ENCODE measurements around the gene RAB27B. TPM values are rescaled to one million over a fixed set of nuclear protein-coding genes. Genes with fewer than 3 reads are reported as not detected.

Gene RAB27B
- total RNA-seq, 1 donor = 38.0 TPM

DNA sequence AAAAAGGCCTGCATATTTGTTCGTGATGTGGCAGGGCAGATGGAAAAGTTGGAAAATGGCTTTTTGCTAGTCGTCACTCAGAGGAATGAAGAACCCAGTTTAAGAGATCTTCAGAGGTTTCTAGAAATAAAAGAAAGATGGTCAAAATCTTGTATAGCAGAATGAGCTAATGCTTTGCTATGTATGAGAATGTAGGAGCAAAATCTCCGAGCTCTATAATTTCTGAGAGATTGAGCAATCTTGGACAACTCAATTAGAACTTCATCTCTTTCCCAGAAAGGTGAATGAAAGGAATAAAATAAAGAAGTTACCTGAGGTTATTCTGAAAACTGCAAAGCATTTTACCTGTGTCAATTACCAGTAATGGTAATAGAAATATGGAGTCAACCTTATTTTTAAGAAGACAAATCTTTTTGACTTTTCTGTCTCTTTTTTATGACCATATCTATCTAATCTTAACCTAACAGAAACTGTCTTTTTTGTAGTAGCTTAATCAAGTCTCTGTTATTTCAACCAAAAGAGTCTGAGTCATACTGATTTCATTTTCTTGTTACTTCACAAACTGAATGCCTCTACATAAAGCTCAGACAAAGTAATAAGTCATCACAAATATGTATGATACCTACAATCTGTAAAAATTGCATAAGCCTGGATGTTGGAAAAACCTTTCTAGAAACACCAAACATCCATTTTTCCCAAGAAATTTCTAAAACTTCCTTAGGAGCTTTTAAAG lies 98.5 kb downstream of the RAB27B start:
- TF ChIP-seq CTCF (IDR thresholded peaks at IDR 0.05; ENCODE audit: insufficient read depth, low read length) = no peak
- DNase-seq (ENCODE audit: low read depth) = peak; percentile 64
- H3K4me3 ChIP-seq (ENCODE audit: low read depth, low read length) = no peak overlapping the region

GRCh38 chr18:54928236-54928635 lies 100.0 kb downstream of the RAB27B start:
- no peak for TF ChIP-seq CTCF (IDR thresholded peaks at IDR 0.05; ENCODE audit: insufficient read depth, low read length)
- DNase-seq (ENCODE audit: low read depth) = peak; percentile 12

GRCh38 chr18:54931152-54931551 lies 102.9 kb downstream of the RAB27B start:
- DNase-seq (ENCODE audit: low read depth) = no peak
- no peak for TF ChIP-seq CTCF (IDR thresholded peaks at IDR 0.05; ENCODE audit: insufficient read depth, low read length)

More at GRCh38 chr18:54928236-54928635, 100.0 kb downstream of the RAB27B start:
- no peak overlapping the region for H3K4me3 ChIP-seq (ENCODE audit: low read depth, low read length)

DNA sequence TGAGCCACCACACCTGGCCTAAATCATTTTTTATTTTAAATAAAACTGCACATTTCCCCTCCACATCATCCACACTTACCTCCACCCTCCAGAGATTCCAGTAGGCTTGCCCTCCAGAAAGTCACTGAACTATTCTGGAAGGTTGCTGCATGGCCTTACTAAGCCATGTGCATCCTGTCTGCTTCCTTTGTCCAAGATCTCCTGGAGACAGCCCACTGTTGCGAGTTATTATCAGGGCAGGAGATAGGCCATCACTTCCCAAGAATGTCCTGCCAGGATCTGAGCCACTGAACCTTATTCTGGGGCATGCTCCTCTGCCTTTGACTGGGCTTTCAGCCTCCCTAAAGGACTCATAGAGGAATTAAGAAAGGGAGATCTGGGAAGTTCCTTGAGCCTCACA lies 104.2 kb downstream of the RAB27B start:
- DNase-seq (ENCODE audit: low read depth) = no peak
- no peak for TF ChIP-seq CTCF (IDR thresholded peaks at IDR 0.05; ENCODE audit: insufficient read depth, low read length)
- no peak overlapping the region for H3K4me3 ChIP-seq (ENCODE audit: low read depth, low read length)

More at GRCh38 chr18:54931152-54931551, 102.9 kb downstream of the RAB27B start:
- H3K4me3 ChIP-seq (ENCODE audit: low read depth, low read length) = no peak overlapping the region

DNA sequence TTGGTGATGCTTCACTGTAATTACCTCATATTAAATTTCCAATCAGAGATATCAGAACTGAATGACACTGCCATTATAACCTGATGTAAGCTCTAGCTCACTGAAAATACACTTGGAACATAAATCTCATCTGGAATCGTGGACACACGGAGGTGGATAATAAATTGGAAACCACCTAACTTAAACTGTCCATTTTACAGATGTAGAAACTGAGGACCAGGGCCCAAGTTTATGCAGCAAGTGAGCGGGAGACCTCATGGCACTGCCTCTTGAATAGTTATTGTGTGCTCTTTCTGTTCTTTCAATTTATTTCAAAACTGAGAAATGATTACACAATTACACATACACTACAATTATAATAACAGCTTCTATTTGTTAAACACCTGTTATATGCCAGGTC lies 110.2 kb downstream of the RAB27B start:
- H3K4me3 ChIP-seq (ENCODE audit: low read depth, low read length) = no peak overlapping the region
- no peak for TF ChIP-seq CTCF (IDR thresholded peaks at IDR 0.05; ENCODE audit: insufficient read depth, low read length)
- DNase-seq (ENCODE audit: low read depth) = no peak

DNA sequence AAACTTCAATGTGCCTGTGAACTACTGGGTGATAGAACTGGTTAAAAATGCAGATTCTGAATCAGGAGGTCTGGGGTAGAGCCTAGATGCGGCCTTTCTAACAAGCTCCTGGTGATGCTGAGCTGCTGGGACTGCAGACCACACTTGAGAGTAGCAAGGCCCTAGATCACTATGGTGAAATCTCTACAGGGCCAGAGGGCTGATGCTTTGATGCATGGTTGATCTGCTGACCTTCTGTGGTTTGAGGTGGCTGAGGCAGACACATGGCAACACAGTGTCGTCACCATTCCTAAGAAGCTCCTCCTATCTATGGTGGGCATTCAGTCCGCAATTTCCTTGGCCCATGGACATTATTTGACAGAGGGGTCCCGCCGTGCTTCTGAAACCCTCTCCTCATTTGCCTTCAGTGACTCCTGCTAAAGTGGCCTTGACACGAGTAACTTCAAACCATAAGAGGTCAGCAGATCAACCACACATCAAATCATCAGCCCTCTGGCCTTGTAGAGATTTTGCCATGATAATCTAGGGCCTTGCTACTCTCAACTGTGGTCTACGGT lies 111.2 kb downstream of the RAB27B start:
- no peak for DNase-seq (ENCODE audit: low read depth)
- H3K4me3 ChIP-seq (ENCODE audit: low read depth, low read length) = no peak overlapping the region
- TF ChIP-seq CTCF (IDR thresholded peaks at IDR 0.05; ENCODE audit: insufficient read depth, low read length) = no peak
